ENCODE measurements around the gene PCMT1. TPM values are rescaled to one million over a fixed set of nuclear protein-coding genes. Genes with fewer than 3 reads are reported as not detected.

The PCMT1 gene
- total and polyA plus RNA-seq, 2 of the 13 experiments (the other 11 are each of a cell fraction or from before 2014, with no cell fraction given), result 112 to 169 TPM

GRCh38 chr6:149746147-149746946 lies 3.2 kb upstream of the PCMT1 start, which contains the start of gene NUP43 (continued):
- TF ChIP-seq ZNF564 (CRISPR knock-in tag; IDR thresholded peaks at IDR 0.05), result 0 out of 2 replicates have a peak, but pooled peaks have one; percentile 80
- peak; percentile 64; the same call in 1 of the 2 replicates for TF ChIP-seq NR2F2 (IDR thresholded peaks at IDR 0.05; ENCODE audit: borderline replicate concordance, low read depth)
- TF ChIP-seq POLR2A (IDR thresholded peaks at IDR 0.05; ENCODE audit: insufficient read depth in 1 of 2, low read depth in 2 of 2, low read length in 2 of 2), result peak; percentile 80 to 84
- peak; percentile 84; the same call in 1 of the 2 replicates for TF ChIP-seq IRF9 (CRISPR knock-in tag; IDR thresholded peaks at IDR 0.05; ENCODE audit: borderline replicate concordance)
- no peak for TF ChIP-seq ISX (CRISPR knock-in tag; conservative IDR thresholded peaks at IDR 0.05)
- TF ChIP-seq ZNF512 (CRISPR knock-in tag; IDR thresholded peaks at IDR 0.05), result 0 out of 2 replicates have a peak, but pooled peaks have one; percentile 49
- no peak for TF ChIP-seq BATF2 (CRISPR knock-in tag; IDR thresholded peaks at IDR 0.05)
- peak; percentile 80; the same call in 1 of the 2 replicates for TF ChIP-seq ZHX1 (CRISPR knock-in tag; IDR thresholded peaks at IDR 0.05; ENCODE audit: low read depth)
- no peak for TF ChIP-seq ZNF607 (CRISPR knock-in tag; IDR thresholded peaks at IDR 0.05; ENCODE audit: borderline replicate concordance)
- TF ChIP-seq MAF1 (CRISPR knock-in tag; IDR thresholded peaks at IDR 0.05; ENCODE audit: borderline replicate concordance), result no peak; the same call in 1 of the 2 replicates
- TF ChIP-seq PPARG (CRISPR knock-in tag; conservative IDR thresholded peaks at IDR 0.05), result peak; percentile 69; the same call in 1 of the 2 replicates
- TF ChIP-seq ZBTB33 (CRISPR knock-in tag; IDR thresholded peaks at IDR 0.05), result peak; percentile 57
- TF ChIP-seq ZNF205 (CRISPR knock-in tag; IDR thresholded peaks at IDR 0.05), result peak; percentile 76
- TF ChIP-seq MNT (IDR thresholded peaks at IDR 0.05), result no peak
- TF ChIP-seq PHF8 (CRISPR knock-in tag; IDR thresholded peaks at IDR 0.05), result peak; percentile 94
- 0 out of 2 replicates have a peak, but pooled peaks have one; percentile 25 for TF ChIP-seq RELA (CRISPR knock-in tag; IDR thresholded peaks at IDR 0.05)
- no peak for TF ChIP-seq ZNF672 (CRISPR knock-in tag; IDR thresholded peaks at IDR 0.05)
- no peak for TF ChIP-seq CBX2 (IDR thresholded peaks at IDR 0.05; ENCODE audit: low read depth, low read length)
- no peak for TF ChIP-seq CBX2 (CRISPR knock-in tag; IDR thresholded peaks at IDR 0.05; ENCODE audit: low read depth)
- TF ChIP-seq ZNF160 (CRISPR knock-in tag; IDR thresholded peaks at IDR 0.05), result no peak
